ENCODE data around the gene NMT2.

The NMT2 gene

GRCh38 chr10:15167411-15168290, 842 bp downstream of the NMT2 start:
- Histone ChIP-seq H3K9me3 (ENCODE audit: control insufficient read depth, insufficient read depth, low read length) (no peaks in the 10 kb centered on the region), H3K36me3 (ENCODE audit: insufficient read depth, low read length) (no peaks in the 10 kb centered on the region), H3K4me1 (ENCODE audit: insufficient read depth, low read length) (peaks cover 23% of the 10 kb centered on the region), H3K9ac (ENCODE audit: low read depth, low read length) (peak overlapping the region; percentile 89)

- peaks cover 23% of the 10 kb centered on the region for H3K4me1 ChIP-seq (ENCODE audit: insufficient read depth, low read length)
- H3K36me3 ChIP-seq (ENCODE audit: insufficient read depth, low read length) = no peaks in the 10 kb centered on the region
- H3K9ac ChIP-seq (ENCODE audit: low read depth, low read length) = peak overlapping the region; percentile 18; the same call in 1 of the 2 replicates
- H3K9me3 ChIP-seq (ENCODE audit: control insufficient read depth, insufficient read depth, low read length) = no peaks in the 10 kb centered on the region
Measured at GRCh38 chr10:15166325-15166724, 2.2 kb downstream of the NMT2 start.

GRCh38 chr10:15163253-15163828, 5.2 kb downstream of the NMT2 start:
- Histone ChIP-seq H3K36me3 (ENCODE audit: insufficient read depth, low read length) (no peaks in the 10 kb centered on the region), H3K4me1 (ENCODE audit: insufficient read depth, low read length) (peaks cover 17% of the 10 kb centered on the region), H3K9me3 (ENCODE audit: control insufficient read depth, insufficient read depth, low read length) (no peaks in the 10 kb centered on the region), H3K9ac (ENCODE audit: low read depth, low read length) (no peak overlapping the region)

- no peaks in the 10 kb centered on the region; the same call in 1 of the 2 replicates for H3K36me3 ChIP-seq (ENCODE audit: insufficient read depth, low read length)
- H3K4me1 ChIP-seq (ENCODE audit: insufficient read depth, low read length) = peaks cover 5% of the 10 kb centered on the region
- H3K9me3 ChIP-seq (ENCODE audit: control insufficient read depth, insufficient read depth, low read length) = no peaks in the 10 kb centered on the region
- no peak overlapping the region for H3K9ac ChIP-seq (ENCODE audit: low read depth, low read length)
Measured at GRCh38 chr10:15158972-15159371, 9.5 kb downstream of the NMT2 start.

GRCh38 chr10:15158448-15158847, 10.0 kb downstream of the NMT2 start:
- Histone ChIP-seq H3K4me1 (ENCODE audit: insufficient read depth, low read length) (peaks cover 5% of the 10 kb centered on the region), H3K9ac (ENCODE audit: low read depth, low read length) (no peak overlapping the region), H3K36me3 (ENCODE audit: insufficient read depth, low read length) (no peaks in the 10 kb centered on the region; the same call in 1 of the 2 replicates), H3K9me3 (ENCODE audit: control insufficient read depth, insufficient read depth, low read length) (no peaks in the 10 kb centered on the region)

GRCh38 chr10:15155978-15156656, 12.4 kb downstream of the NMT2 start:
- H3K36me3 ChIP-seq (ENCODE audit: insufficient read depth, low read length) = no peaks in the 10 kb centered on the region; the same call in 1 of the 2 replicates
- H3K4me1 ChIP-seq (ENCODE audit: insufficient read depth, low read length) = no peaks in the 10 kb centered on the region
- H3K9ac ChIP-seq (ENCODE audit: low read depth, low read length) = no peak overlapping the region

GRCh38 chr10:15152556-15152955, 15.9 kb downstream of the NMT2 start:
- no peaks in the 10 kb centered on the region for H3K4me1 ChIP-seq (ENCODE audit: insufficient read depth, low read length)
- no peaks in the 10 kb centered on the region; the same call in 1 of the 2 replicates for H3K36me3 ChIP-seq (ENCODE audit: insufficient read depth, low read length)
- H3K9me3 ChIP-seq (ENCODE audit: control insufficient read depth, insufficient read depth, low read length) = no peaks in the 10 kb centered on the region
- no peak overlapping the region for H3K9ac ChIP-seq (ENCODE audit: low read depth, low read length)

More at GRCh38 chr10:15155978-15156656, 12.4 kb downstream of the NMT2 start:
- H3K9me3 ChIP-seq (ENCODE audit: control insufficient read depth, insufficient read depth, low read length) = no peaks in the 10 kb centered on the region

- H3K9me3 ChIP-seq (ENCODE audit: control insufficient read depth, insufficient read depth, low read length) = no peaks in the 10 kb centered on the region
- no peak overlapping the region for H3K9ac ChIP-seq (ENCODE audit: low read depth, low read length)
- no peaks in the 10 kb centered on the region for H3K4me1 ChIP-seq (ENCODE audit: insufficient read depth, low read length)
- no peaks in the 10 kb centered on the region for H3K36me3 ChIP-seq (ENCODE audit: insufficient read depth, low read length)
Measured at GRCh38 chr10:15150563-15150962, 17.9 kb downstream of the NMT2 start.

GRCh38 chr10:15149042-15149771, 19.3 kb downstream of the NMT2 start:
- Histone ChIP-seq H3K36me3 (ENCODE audit: insufficient read depth, low read length) (no peaks in the 10 kb centered on the region), H3K9ac (ENCODE audit: low read depth, low read length) (no peak overlapping the region), H3K4me1 (ENCODE audit: insufficient read depth, low read length) (no peaks in the 10 kb centered on the region), H3K9me3 (ENCODE audit: control insufficient read depth, insufficient read depth, low read length) (no peaks in the 10 kb centered on the region)

- H3K36me3 ChIP-seq (ENCODE audit: insufficient read depth, low read length) = no peaks in the 10 kb centered on the region
- no peaks in the 10 kb centered on the region for H3K9me3 ChIP-seq (ENCODE audit: control insufficient read depth, insufficient read depth, low read length)
- H3K4me1 ChIP-seq (ENCODE audit: insufficient read depth, low read length) = no peaks in the 10 kb centered on the region
- no peak overlapping the region for H3K9ac ChIP-seq (ENCODE audit: low read depth, low read length)
Measured at GRCh38 chr10:15147594-15148392, 20.7 kb downstream of the NMT2 start.

- Histone ChIP-seq H3K4me1 (ENCODE audit: insufficient read depth, low read length) (no peaks in the 10 kb centered on the region), H3K36me3 (ENCODE audit: insufficient read depth, low read length) (no peaks in the 10 kb centered on the region), H3K9me3 (ENCODE audit: control insufficient read depth, insufficient read depth, low read length) (no peaks in the 10 kb centered on the region), H3K9ac (ENCODE audit: low read depth, low read length) (no peak overlapping the region)
Measured at GRCh38 chr10:15146366-15146765, 22.1 kb downstream of the NMT2 start.

GRCh38 chr10:15144788-15145187, 23.7 kb downstream of the NMT2 start:
- H3K4me1 ChIP-seq (ENCODE audit: insufficient read depth, low read length) = no peaks in the 10 kb centered on the region
- no peaks in the 10 kb centered on the region for H3K9me3 ChIP-seq (ENCODE audit: control insufficient read depth, insufficient read depth, low read length)
- no peaks in the 10 kb centered on the region for H3K36me3 ChIP-seq (ENCODE audit: insufficient read depth, low read length)
- H3K9ac ChIP-seq (ENCODE audit: low read depth, low read length) = no peak overlapping the region

- Histone ChIP-seq H3K9ac (ENCODE audit: low read depth, low read length) (no peak overlapping the region), H3K36me3 (ENCODE audit: insufficient read depth, low read length) (peaks cover 3% of the 10 kb centered on the region; the same call in 1 of the 2 replicates), H3K9me3 (ENCODE audit: control insufficient read depth, insufficient read depth, low read length) (no peaks in the 10 kb centered on the region), H3K4me1 (ENCODE audit: insufficient read depth, low read length) (no peaks in the 10 kb centered on the region)
Measured at GRCh38 chr10:15141136-15142054, 27.1 kb downstream of the NMT2 start.

All from ES-I3 (cell line).